Stimulated activated CD4-positive, alpha-beta T cell treated with anti-CD3 and anti-CD28 coated beads, Interleukin-15, amount 100 ng/mL, for 24 hours (primary cell): ENCODE data around the gene PQBP1.
"Not testable (repeated sequence)": the region's sequence is repeated elsewhere in the genome, so short reads cannot be mapped to it uniquely, and the experiment has no call there.

ENCODE experiments used
- DNase-seq: peaks from one replicate; pipeline ENCODE4 v3.0.0-alpha.2; 2020

The PQBP1 gene

GRCh38 chrX:48897625-48898306 lies at the start of gene PQBP1, which contains the start of gene TIMM17B:
TSS of gene PQBP1 (plus strand) at chrX:48897930. CDS start at chrX:48898510, 580 bp downstream.
TSS of gene TIMM17B (minus strand) at chrX:48897768. CDS start at chrX:48897749, 19 bp downstream.
- peak; percentile 90 for DNase-seq

GRCh38 chrX:48848847-48849246 lies 48.9 kb upstream of the PQBP1 start:
- DNase-seq: no peak

- DNase-seq: no peak
Measured at GRCh38 chrX:48852857-48853256, 44.9 kb upstream of the PQBP1 start.

GRCh38 chrX:48853494-48853893 lies 44.2 kb upstream of the PQBP1 start:
- not testable (repeated sequence) for DNase-seq

- not testable (repeated sequence) for DNase-seq
Measured at GRCh38 chrX:48854121-48854804, 43.5 kb upstream of the PQBP1 start.

- DNase-seq: no peak
Measured at GRCh38 chrX:48854898-48855297, 42.8 kb upstream of the PQBP1 start.

GRCh38 chrX:48864210-48864609 lies 33.5 kb upstream of the PQBP1 start:
- DNase-seq: no peak

GRCh38 chrX:48872017-48872416 lies 25.7 kb upstream of the PQBP1 start:
- DNase-seq: not testable (repeated sequence)

GRCh38 chrX:48876944-48877343 lies 20.8 kb upstream of the PQBP1 start:
- DNase-seq: not testable (repeated sequence)

- no peak for DNase-seq
Measured at GRCh38 chrX:48883729-48884128, 14.0 kb upstream of the PQBP1 start.

GRCh38 chrX:48886586-48886985 lies 11.1 kb upstream of the PQBP1 start:
- DNase-seq: not testable (repeated sequence)

- DNase-seq: peak; percentile 41
Measured at GRCh38 chrX:48890296-48890925, 7.3 kb upstream of the PQBP1 start.

GRCh38 chrX:48890934-48891401 lies 6.8 kb upstream of the PQBP1 start:
- no peak for DNase-seq

- peak; percentile 84 for DNase-seq
Measured at GRCh38 chrX:48891402-48892288, 6.1 kb upstream of the PQBP1 start.

- DNase-seq: no peak
Measured at GRCh38 chrX:48892896-48893295, 4.8 kb upstream of the PQBP1 start.

- DNase-seq: no peak
Measured at GRCh38 chrX:48893556-48894348, 4.0 kb upstream of the PQBP1 start.

GRCh38 chrX:48894891-48895290 lies 2.8 kb upstream of the PQBP1 start:
- no peak for DNase-seq

- no peak for DNase-seq
Measured at GRCh38 chrX:48896611-48897011, 1.1 kb upstream of the PQBP1 start.

- DNase-seq: peak; percentile 76
Measured at GRCh38 chrX:48897157-48897624, 539 bp upstream of the PQBP1 start.

GRCh38 chrX:48899078-48899410 lies 1.3 kb downstream of the PQBP1 start:
- no peak for DNase-seq

GRCh38 chrX:48901069-48901468 lies 3.3 kb downstream of the PQBP1 start:
- no peak for DNase-seq

- DNase-seq: no peak
Measured at GRCh38 chrX:48902135-48902534, 4.4 kb downstream of the PQBP1 start.
